Measurements from ENCODE around the gene CTNNA2.

The CTNNA2 gene

DNA sequence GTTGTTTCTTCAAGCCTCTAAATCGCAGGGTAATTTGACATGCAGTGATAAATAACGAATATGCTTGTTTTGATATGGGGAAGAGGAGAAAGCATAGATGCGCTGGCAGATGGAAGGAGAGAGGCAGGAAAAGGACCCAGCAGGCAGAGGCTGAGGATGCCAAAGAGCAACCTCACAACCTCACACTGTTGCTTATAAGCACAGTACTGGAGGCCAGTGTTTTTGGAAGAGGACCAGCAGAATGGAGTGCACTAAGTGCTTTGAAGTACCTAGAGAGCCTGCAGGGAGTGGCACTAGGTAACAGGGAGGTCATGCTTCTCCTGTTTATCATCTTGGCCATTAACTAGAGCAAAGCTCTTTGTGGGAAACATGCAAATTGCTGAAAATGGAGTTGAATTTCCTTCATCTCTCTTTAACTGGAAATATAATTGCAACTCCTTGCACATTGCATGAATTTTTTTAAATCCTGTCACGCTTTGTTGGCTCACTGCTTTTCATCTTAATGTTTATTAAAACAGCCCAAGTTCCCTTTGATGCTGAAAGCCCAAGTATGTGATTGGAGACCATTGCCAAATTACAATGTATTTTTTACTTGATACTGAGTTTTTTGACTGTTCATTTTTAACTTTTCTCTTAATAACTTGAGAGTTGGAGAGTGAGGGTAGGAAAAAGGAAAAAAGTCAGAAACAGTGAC, 555.3 kb downstream of the CTNNA2 start:
- H3K4me1 ChIP-seq (ENCODE audit: insufficient read depth, low read length), result no peaks in the 10 kb centered on the region
- H3K9ac ChIP-seq (ENCODE audit: low read depth, low read length), result no peak overlapping the region
- H3K9me3 ChIP-seq (ENCODE audit: insufficient read depth, low read length, severe bottlenecking), result no peaks in the 10 kb centered on the region
- no peaks in the 10 kb centered on the region for H3K79me2 ChIP-seq (ENCODE audit: insufficient read depth, low read length)
- no peak for TF ChIP-seq EZH2 (IDR thresholded peaks at IDR 0.05; ENCODE audit: borderline replicate concordance, low read depth, low read length, severe bottlenecking)
- TF ChIP-seq, protein P1, sequence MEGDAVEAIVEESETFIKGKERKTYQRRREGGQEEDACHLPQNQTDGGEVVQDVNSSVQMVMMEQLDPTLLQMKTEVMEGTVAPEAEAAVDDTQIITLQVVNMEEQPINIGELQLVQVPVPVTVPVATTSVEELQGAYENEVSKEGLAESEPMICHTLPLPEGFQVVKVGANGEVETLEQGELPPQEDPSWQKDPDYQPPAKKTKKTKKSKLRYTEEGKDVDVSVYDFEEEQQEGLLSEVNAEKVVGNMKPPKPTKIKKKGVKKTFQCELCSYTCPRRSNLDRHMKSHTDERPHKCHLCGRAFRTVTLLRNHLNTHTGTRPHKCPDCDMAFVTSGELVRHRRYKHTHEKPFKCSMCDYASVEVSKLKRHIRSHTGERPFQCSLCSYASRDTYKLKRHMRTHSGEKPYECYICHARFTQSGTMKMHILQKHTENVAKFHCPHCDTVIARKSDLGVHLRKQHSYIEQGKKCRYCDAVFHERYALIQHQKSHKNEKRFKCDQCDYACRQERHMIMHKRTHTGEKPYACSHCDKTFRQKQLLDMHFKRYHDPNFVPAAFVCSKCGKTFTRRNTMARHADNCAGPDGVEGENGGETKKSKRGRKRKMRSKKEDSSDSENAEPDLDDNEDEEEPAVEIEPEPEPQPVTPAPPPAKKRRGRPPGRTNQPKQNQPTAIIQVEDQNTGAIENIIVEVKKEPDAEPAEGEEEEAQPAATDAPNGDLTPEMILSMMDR (IDR thresholded peaks at IDR 0.05; ENCODE audit: borderline replicate concordance, extremely low read depth, low read length, poor library complexity, severe bottlenecking), result no peak
- no peaks in the 10 kb centered on the region for H3K36me3 ChIP-seq (ENCODE audit: insufficient read depth, low read length)
- no peak overlapping the region for H2AFZ ChIP-seq (ENCODE audit: low read depth, low read length)
- no peaks in the 10 kb centered on the region for H4K20me1 ChIP-seq (ENCODE audit: insufficient read depth, low read length)
- no peak for ATAC-seq (ENCODE audit: insufficient read depth, low read depth)
- H3K4me2 ChIP-seq (ENCODE audit: insufficient read depth, low read length), result no peak overlapping the region
- H3K27me3 ChIP-seq (ENCODE audit: insufficient read depth, low read length, poor library complexity), result no peaks in the 10 kb centered on the region
- no peak for DNase-seq
- H3K27ac ChIP-seq (ENCODE audit: low read length), result no peak overlapping the region
- H3K4me3 ChIP-seq (ENCODE audit: low read depth in 1 of 2, low read length in 2 of 2), result no peak overlapping the region

DNA sequence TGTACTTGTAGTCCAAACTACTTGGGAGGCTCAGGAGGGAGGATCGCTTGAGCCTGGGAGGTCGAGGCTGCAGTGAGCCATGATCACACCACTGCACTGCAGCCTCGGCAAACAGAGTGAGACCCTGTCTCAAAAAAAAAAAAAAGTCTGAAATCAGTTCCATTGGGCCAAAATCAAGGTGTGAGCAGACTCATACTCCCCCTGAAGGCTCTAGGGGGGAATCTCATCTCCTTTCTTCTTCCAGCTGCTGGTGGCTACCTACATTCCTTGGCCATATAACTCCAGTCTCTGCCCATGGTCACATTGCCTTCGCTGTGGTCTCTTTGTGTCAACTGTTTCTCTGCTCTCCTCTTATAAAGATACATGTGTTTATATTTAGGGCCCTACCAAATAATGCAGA, 557.7 kb downstream of the CTNNA2 start:
- Histone ChIP-seq H3K27ac (ENCODE audit: low read length) (no peak overlapping the region), H3K9ac (ENCODE audit: low read depth, low read length) (no peak overlapping the region), H2AFZ (ENCODE audit: low read depth, low read length) (no peak overlapping the region), H4K20me1 (ENCODE audit: insufficient read depth, low read length) (no peaks in the 10 kb centered on the region), H3K4me3 (ENCODE audit: low read depth in 1 of 2, low read length in 2 of 2) (no peak overlapping the region), H3K4me2 (ENCODE audit: insufficient read depth, low read length) (no peak overlapping the region), H3K36me3 (ENCODE audit: insufficient read depth, low read length) (no peaks in the 10 kb centered on the region), H3K9me3 (ENCODE audit: insufficient read depth, low read length, severe bottlenecking) (no peaks in the 10 kb centered on the region), H3K27me3 (ENCODE audit: insufficient read depth, low read length, poor library complexity) (no peaks in the 10 kb centered on the region), H3K4me1 (ENCODE audit: insufficient read depth, low read length) (no peaks in the 10 kb centered on the region), H3K79me2 (ENCODE audit: insufficient read depth, low read length) (no peaks in the 10 kb centered on the region)
- DNase-seq, result no peak
- ATAC-seq (ENCODE audit: insufficient read depth, low read depth), result no peak; the same call in 2 of the 3 replicates
- TF ChIP-seq, protein P1 (IDR thresholded peaks at IDR 0.05; ENCODE audit: borderline replicate concordance, extremely low read depth, low read length, poor library complexity, severe bottlenecking), result no peak
- no peak for TF ChIP-seq EZH2 (IDR thresholded peaks at IDR 0.05; ENCODE audit: borderline replicate concordance, low read depth, low read length, severe bottlenecking)

DNA sequence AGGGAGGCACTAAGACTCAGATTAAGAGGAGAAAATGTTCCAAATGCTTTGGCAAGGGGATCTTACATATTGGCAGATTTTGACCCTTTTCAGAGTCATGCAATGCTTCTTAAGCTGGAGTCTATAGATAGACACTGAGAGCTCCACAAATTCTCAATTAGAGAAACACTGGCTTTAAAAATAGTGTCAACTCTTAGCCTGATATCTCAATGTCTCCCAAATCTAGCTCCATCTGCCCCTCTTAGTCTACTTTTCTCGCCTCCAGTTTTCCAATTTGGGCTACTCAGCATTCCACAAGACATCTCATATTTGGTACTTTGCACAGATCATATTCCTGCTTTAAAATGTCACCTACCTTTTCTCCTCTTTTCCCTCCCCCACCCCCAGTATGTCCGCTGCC, 559.1 kb downstream of the CTNNA2 start:
- Histone ChIP-seq H3K27ac (ENCODE audit: low read length) (no peak overlapping the region), H3K4me1 (ENCODE audit: insufficient read depth, low read length) (no peaks in the 10 kb centered on the region), H3K36me3 (ENCODE audit: insufficient read depth, low read length) (no peaks in the 10 kb centered on the region), H3K79me2 (ENCODE audit: insufficient read depth, low read length) (no peaks in the 10 kb centered on the region), H3K9ac (ENCODE audit: low read depth, low read length) (no peak overlapping the region), H3K4me2 (ENCODE audit: insufficient read depth, low read length) (no peak overlapping the region), H4K20me1 (ENCODE audit: insufficient read depth, low read length) (no peaks in the 10 kb centered on the region), H3K4me3 (ENCODE audit: low read depth in 1 of 2, low read length in 2 of 2) (no peak overlapping the region), H3K9me3 (ENCODE audit: insufficient read depth, low read length, severe bottlenecking) (no peaks in the 10 kb centered on the region), H2AFZ (ENCODE audit: low read depth, low read length) (no peak overlapping the region), H3K27me3 (ENCODE audit: insufficient read depth, low read length, poor library complexity) (no peaks in the 10 kb centered on the region)
- ATAC-seq (ENCODE audit: insufficient read depth, low read depth), result no peak
- no peak for DNase-seq
- TF ChIP-seq EZH2 (IDR thresholded peaks at IDR 0.05; ENCODE audit: borderline replicate concordance, low read depth, low read length, severe bottlenecking), result no peak
- TF ChIP-seq, protein P1 (IDR thresholded peaks at IDR 0.05; ENCODE audit: borderline replicate concordance, extremely low read depth, low read length, poor library complexity, severe bottlenecking), result no peak
